A549 (cell line): ENCODE results near the gene IMMT.

Experiments
- CEBPB ChIP-seq, 2 experiments: fragments of >200 bp in 1 of 2; sonication (Bioruptor Twin) in 1 of 2; formaldehyde crosslinking in 1 of 2; IDR thresholded peaks; 2 replicates each; pipeline ENCODE4 v1.6.1; 2012 to 2016
- CTCF ChIP-seq: fragments of >200 bp; sonication (Bioruptor Twin); formaldehyde crosslinking; IDR thresholded peaks from 3 replicates; pipeline ENCODE4 v1.5.1; 2016
- HMGXB4 ChIP-seq: fragments of 250-450 bp; sonication (Bioruptor Pico); IDR thresholded peaks from 2 replicates; pipeline ENCODE4 v1.5.0; 2021; ENCODE audit warnings: mild to moderate bottlenecking, moderate library complexity, borderline replicate concordance
- NPAS2 ChIP-seq: fragments of 250-450 bp; sonication (Bioruptor Pico); IDR thresholded peaks from 2 replicates; pipeline ENCODE4 v1.8.0; 2022; ENCODE audit warnings: mild to moderate bottlenecking, moderate library complexity, borderline replicate concordance
- POLR2A ChIP-seq: IDR thresholded peaks from 2 replicates; pipeline ENCODE4 v1.6.1; 2012; ENCODE audit warnings: mild to moderate bottlenecking, low read length
- POLR2AphosphoS2 ChIP-seq: conservative IDR thresholded peaks from 2 replicates; pipeline ENCODE4 v1.6.1; 2012; ENCODE audit warnings: low read length, improper control_type of control experiment, inconsistent platforms
- REST ChIP-seq: fragments of 200-600 bp; sonication (generic); IDR thresholded peaks from 2 replicates; pipeline ENCODE4 v1.6.1; 2016; ENCODE audit warnings: antibody characterized with exemption, mild to moderate bottlenecking, moderate library complexity
- RNF2 ChIP-seq: fragments of 200-600 bp; sonication (generic); IDR thresholded peaks from 2 replicates; pipeline ENCODE4 v1.6.1; 2016; ENCODE audit warnings: low read depth, mild to moderate bottlenecking, antibody characterized with exemption, moderate library complexity, borderline replicate concordance

- TF ChIP-seq CEBPB (IDR thresholded peaks at IDR 0.05) (no peak), CTCF (no peak), POLR2A (no peak), HMGXB4 (CRISPR knock-in tag) (no peak), REST (no peak), RNF2 (no peak), POLR2AphosphoS2 (no peak), NPAS2 (no peak)
These were observed 44.5 kb upstream of the IMMT start for GRCh38 chr2:86239745-86240144.
